ENCODE results near the gene MRPL32. TPM values are rescaled to one million over a fixed set of nuclear protein-coding genes. Genes with fewer than 3 reads are reported as not detected.

MRPL32 gene
- total RNA-seq, 1 experiment from 2014 or later, result 102 TPM

GRCh38 chr7:42946627-42946950, 14.4 kb downstream of the MRPL32 start:
- Histone ChIP-seq H3K4me1 (ENCODE audit: insufficient read depth, low read length, poor library complexity, severe bottlenecking) (no peaks in the 10 kb centered on the region), H3K9me3 (ENCODE audit: low read depth, low read length, poor library complexity, severe bottlenecking) (no peaks in the 10 kb centered on the region), H3K27me3 (replicated peaks; ENCODE audit: insufficient read depth, low read depth, low read length, poor library complexity) (no peaks in the 10 kb centered on the region), H3K27ac (ENCODE audit: low read depth, low read length, poor library complexity, severe bottlenecking) (no peak overlapping the region), H3K4me3 (ENCODE audit: low read depth, low read length, poor library complexity, severe bottlenecking) (no peak overlapping the region), H3K36me3 (ENCODE audit: insufficient read depth, low read length, poor library complexity, severe bottlenecking) (no peaks in the 10 kb centered on the region)
- TF ChIP-seq CTCF (conservative IDR thresholded peaks at IDR 0.05; ENCODE audit: low read depth, low read length), result no peak
- no peak for TF ChIP-seq EZH2 (IDR thresholded peaks at IDR 0.05; ENCODE audit: borderline replicate concordance, low read depth, low read length, poor library complexity, severe bottlenecking)
- no TSS peak for BruUV-seq (replicated peaks)
- intact Hi-C loops (cut with micrococcal nuclease; ENCODE audit: unreplicated experiment), result no loop called here
- ChIA-PET CTCF (no interaction called here), POLR2A (ENCODE audit: low non-redundant PET) (interaction anchor here (0.7 kb wide), 1 partner anchor 463 kb away, joined by 4 read pairs; no protein-coding TSS in a partner anchor)
- DNase-seq (ENCODE audit: low spot score), result no peak

GRCh38 chr7:42947521-42947920, 15.3 kb downstream of the MRPL32 start:
- POLR2A ChIA-PET (ENCODE audit: low non-redundant PET), result no interaction called here
- no peak for TF ChIP-seq CTCF (conservative IDR thresholded peaks at IDR 0.05; ENCODE audit: low read depth, low read length)
- TF ChIP-seq EZH2 (IDR thresholded peaks at IDR 0.05; ENCODE audit: borderline replicate concordance, low read depth, low read length, poor library complexity, severe bottlenecking), result no peak
- Histone ChIP-seq H3K4me1 (ENCODE audit: insufficient read depth, low read length, poor library complexity, severe bottlenecking) (no peaks in the 10 kb centered on the region), H3K4me3 (ENCODE audit: low read depth, low read length, poor library complexity, severe bottlenecking) (no peak overlapping the region), H3K27ac (ENCODE audit: low read depth, low read length, poor library complexity, severe bottlenecking) (no peak overlapping the region), H3K9me3 (ENCODE audit: low read depth, low read length, poor library complexity, severe bottlenecking) (no peaks in the 10 kb centered on the region), H3K27me3 (replicated peaks; ENCODE audit: insufficient read depth, low read depth, low read length, poor library complexity) (no peaks in the 10 kb centered on the region), H3K36me3 (ENCODE audit: insufficient read depth, low read length, poor library complexity, severe bottlenecking) (no peaks in the 10 kb centered on the region)
- CTCF ChIA-PET, result no interaction called here
- intact Hi-C loops (cut with micrococcal nuclease; ENCODE audit: unreplicated experiment), result no loop called here
- DNase-seq (ENCODE audit: low spot score), result no peak
- no TSS peak for BruUV-seq (replicated peaks)

- intact Hi-C loops (cut with micrococcal nuclease; ENCODE audit: unreplicated experiment), result no loop called here
- no peaks in the 10 kb centered on the region for H3K9me3 ChIP-seq (ENCODE audit: low read depth, low read length, poor library complexity, severe bottlenecking)
- ChIA-PET POLR2A (ENCODE audit: low non-redundant PET) (no interaction called here), CTCF (no interaction called here)
- no peaks in the 10 kb centered on the region for H3K4me1 ChIP-seq (ENCODE audit: insufficient read depth, low read length, poor library complexity, severe bottlenecking)
- no peak overlapping the region for H3K27ac ChIP-seq (ENCODE audit: low read depth, low read length, poor library complexity, severe bottlenecking)
- BruUV-seq (replicated peaks), result no TSS peak
- no peak overlapping the region for H3K4me3 ChIP-seq (ENCODE audit: low read depth, low read length, poor library complexity, severe bottlenecking)
- no peak for TF ChIP-seq EZH2 (IDR thresholded peaks at IDR 0.05; ENCODE audit: borderline replicate concordance, low read depth, low read length, poor library complexity, severe bottlenecking)
- TF ChIP-seq CTCF (conservative IDR thresholded peaks at IDR 0.05; ENCODE audit: low read depth, low read length), result no peak
- H3K36me3 ChIP-seq (ENCODE audit: insufficient read depth, low read length, poor library complexity, severe bottlenecking), result no peaks in the 10 kb centered on the region
- H3K27me3 ChIP-seq (replicated peaks; ENCODE audit: insufficient read depth, low read depth, low read length, poor library complexity), result no peaks in the 10 kb centered on the region
- no peak for DNase-seq (ENCODE audit: low spot score)
These were observed 18.2 kb downstream of the MRPL32 start for GRCh38 chr7:42950417-42950816.

All from A673 (cell line).